ENCODE results near the gene ZER1. TPM values are rescaled to one million over a fixed set of nuclear protein-coding genes. Genes with fewer than 3 reads are reported as not detected.

The ZER1 gene
- total RNA-seq, 1 donor from 2014 or later, result 37.2 TPM

- H3K4me1 Mint-ChIP-seq, result peaks cover 3% of the 10 kb centered on the region
- no peaks in the 10 kb centered on the region for H3K27me3 Mint-ChIP-seq (ENCODE audit: low read depth)
- H3K4me3 Mint-ChIP-seq, result peak within 1 kb of the TSS; percentile 73
- H3K27ac Mint-ChIP-seq, result peak within 1 kb of the TSS; percentile 81
- peak; percentile 95 to 99 for DNase-seq (ENCODE audit: low spot score in 2 of 2, unreplicated experiment in 2 of 2)
- peak; percentile 95 for TF ChIP-seq CTCF (IDR thresholded peaks at IDR 0.05; ENCODE audit: unreplicated experiment)
- H3K9me3 Mint-ChIP-seq, result no peaks in the 10 kb centered on the region
- H3K36me3 Mint-ChIP-seq, result peaks cover 10% of the 10 kb centered on the region
These were observed 46.5 kb upstream of the ZER1 start, which contains the start of gene ENDOG for GRCh38 chr9:128818099-128818838. Gene ENDOG, plus strand, starts transcription at chr9:128818500. Its CDS starts 185 bp downstream, at chr9:128818685.

GRCh38 chr9:128810873-128811272 is 39.1 kb upstream of the ZER1 start:
- H3K27me3 Mint-ChIP-seq (ENCODE audit: low read depth), result no peaks in the 10 kb centered on the region
- DNase-seq (ENCODE audit: low spot score in 2 of 2, unreplicated experiment in 2 of 2), result no peak
- no peak overlapping the region for H3K4me3 Mint-ChIP-seq
- H3K4me1 Mint-ChIP-seq, result peaks cover 4% of the 10 kb centered on the region
- no peak for TF ChIP-seq CTCF (IDR thresholded peaks at IDR 0.05; ENCODE audit: unreplicated experiment)
- no peaks in the 10 kb centered on the region for H3K9me3 Mint-ChIP-seq
- H3K27ac Mint-ChIP-seq, result peak overlapping the region; percentile 30
- H3K36me3 Mint-ChIP-seq, result peaks cover 5% of the 10 kb centered on the region

- Mint-ChIP-seq H3K4me1 (peaks cover 4% of the 10 kb centered on the region), H3K27me3 (ENCODE audit: low read depth) (no peaks in the 10 kb centered on the region), H3K27ac (no peak overlapping the region), H3K9me3 (no peaks in the 10 kb centered on the region), H3K4me3 (no peak overlapping the region), H3K36me3 (peaks cover 7% of the 10 kb centered on the region)
- no peak for TF ChIP-seq CTCF (IDR thresholded peaks at IDR 0.05; ENCODE audit: unreplicated experiment)
- no peak for DNase-seq (ENCODE audit: low spot score in 2 of 2, unreplicated experiment in 2 of 2)
These were observed 38.1 kb upstream of the ZER1 start for GRCh38 chr9:128809831-128810230.

GRCh38 chr9:128809036-128809599 is 37.4 kb upstream of the ZER1 start:
- H3K4me1 Mint-ChIP-seq, result peaks cover 4% of the 10 kb centered on the region
- no peak for TF ChIP-seq CTCF (IDR thresholded peaks at IDR 0.05; ENCODE audit: unreplicated experiment)
- H3K36me3 Mint-ChIP-seq, result peaks cover 7% of the 10 kb centered on the region
- no peak overlapping the region for H3K4me3 Mint-ChIP-seq
- H3K27me3 Mint-ChIP-seq (ENCODE audit: low read depth), result no peaks in the 10 kb centered on the region
- no peak for DNase-seq (ENCODE audit: low spot score in 2 of 2, unreplicated experiment in 2 of 2)
- H3K27ac Mint-ChIP-seq, result no peak overlapping the region
- no peaks in the 10 kb centered on the region for H3K9me3 Mint-ChIP-seq

DNA sequence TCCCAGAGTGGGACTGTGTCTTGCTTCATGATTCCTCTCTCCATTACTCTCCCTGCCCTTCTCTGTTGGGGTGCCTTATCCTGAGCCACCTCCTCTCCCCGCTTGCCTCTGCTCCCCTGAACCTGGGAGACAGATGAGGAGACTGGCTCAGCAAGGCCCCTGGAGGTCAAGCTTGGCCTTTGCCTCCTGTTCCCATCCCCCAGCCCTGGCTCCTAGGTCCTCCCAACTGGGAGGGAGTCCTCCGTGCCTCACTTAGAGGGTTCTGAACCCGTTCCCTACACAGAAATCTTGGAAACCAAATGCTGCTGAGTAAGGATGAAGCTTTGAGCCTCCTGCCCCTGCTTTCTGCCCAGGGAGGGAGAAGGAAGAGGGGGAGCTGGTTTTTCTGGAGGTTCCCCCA is 36.8 kb upstream of the ZER1 start:
- Mint-ChIP-seq H3K27me3 (ENCODE audit: low read depth) (no peaks in the 10 kb centered on the region), H3K27ac (no peak overlapping the region)

More for the DNA sequence above, 36.8 kb upstream of the ZER1 start:
- peaks cover 4% of the 10 kb centered on the region for H3K4me1 Mint-ChIP-seq
- H3K36me3 Mint-ChIP-seq, result peaks cover 9% of the 10 kb centered on the region
- H3K4me3 Mint-ChIP-seq, result no peak overlapping the region
- no peaks in the 10 kb centered on the region for H3K9me3 Mint-ChIP-seq
- no peak for DNase-seq (ENCODE audit: low spot score in 2 of 2, unreplicated experiment in 2 of 2)
- TF ChIP-seq CTCF (IDR thresholded peaks at IDR 0.05; ENCODE audit: unreplicated experiment), result no peak

Measured in mesothelial cell of epicardium (in vitro differentiated cells).